Neutrophil (primary cell): ENCODE measurements around the gene TPM4.
"Not testable (repeated sequence)": the region's sequence is repeated elsewhere in the genome, so short reads cannot be mapped to it uniquely, and the experiment has no call there.

Source experiments
- H3K27ac ChIP-seq: fragments of 200-600 bp; sonication (generic); 2 replicates; pipeline ENCODE4 v1.5.1; 2016; ENCODE audit warnings: mild to moderate bottlenecking, moderate library complexity
- H3K27me3 ChIP-seq: fragments of 200-600 bp; sonication (generic); 2 replicates; pipeline ENCODE4 v1.6.0; 2016; ENCODE audit warnings: mild to moderate bottlenecking
- H3K36me3 ChIP-seq: fragments of 200-600 bp; sonication (generic); 2 replicates; pipeline ENCODE4 v1.5.1; 2017
- H3K4me1 ChIP-seq, 2 experiments: fragments of 200-600 bp in 1 of 2; sonication (generic) in 1 of 2; 1 replicate in 1 of 2; 2 replicates in 1 of 2; pipeline versions ENCODE4 v1.5.1 to v1.6.1; 2013 to 2016; ENCODE audit warnings: low read depth in 1 of 2, low read length in 1 of 2, mild to moderate bottlenecking in 1 of 2, moderate library complexity in 1 of 2; ENCODE audit not compliant: control insufficient read depth in 1 of 2, insufficient read depth in 1 of 2
- H3K4me3 ChIP-seq, 2 experiments: fragments of 200-600 bp in 1 of 2; sonication (generic) in 1 of 2; 1 replicate in 1 of 2; 2 replicates in 1 of 2; pipeline ENCODE4 v1.5.1; 2013 to 2016; ENCODE audit warnings: low read depth in 1 of 2, low read length in 1 of 2, mild to moderate bottlenecking in 1 of 2, moderate library complexity in 1 of 2
- H3K9me3 ChIP-seq: fragments of 200-600 bp; sonication (generic); 2 replicates; pipeline ENCODE4 v1.5.1; 2016
- CTCF ChIP-seq: fragments of 200-600 bp; sonication (generic); IDR thresholded peaks from 2 replicates; pipeline ENCODE4 v1.5.1; 2016; ENCODE audit warnings: antibody characterized with exemption

The TPM4 gene

GRCh38 chr19:16078759-16079707 lies 2.7 kb downstream of the TPM4 start:
- H3K4me1 ChIP-seq: peaks cover 49 to 56% of the 10 kb centered on the region in 2 experiments
- peaks cover 32% of the 10 kb centered on the region for H3K36me3 ChIP-seq
- peaks cover 15% of the 10 kb centered on the region for H3K27me3 ChIP-seq

GRCh38 chr19:16084067-16084685 lies 7.9 kb downstream of the TPM4 start:
- H3K4me1 ChIP-seq: peaks cover 62% of the 10 kb centered on the region in 2 experiments
- peak overlapping the region in 1 of 2 experiments; percentile 46 for H3K4me3 ChIP-seq
- H3K27me3 ChIP-seq: no peaks in the 10 kb centered on the region
- no peak for TF ChIP-seq CTCF
- H3K27ac ChIP-seq: peak overlapping the region; percentile 95
- no peaks in the 10 kb centered on the region for H3K9me3 ChIP-seq
- peaks cover 75% of the 10 kb centered on the region for H3K36me3 ChIP-seq

More at GRCh38 chr19:16078759-16079707, 2.7 kb downstream of the TPM4 start:
- TF ChIP-seq CTCF: no peak
- H3K4me3 ChIP-seq: peak overlapping the region; percentile 90 to 95
- no peaks in the 10 kb centered on the region for H3K9me3 ChIP-seq
- peak overlapping the region; percentile 90 for H3K27ac ChIP-seq

- no peak for TF ChIP-seq CTCF
Measured at GRCh38 chr19:16085115-16085514, 8.8 kb downstream of the TPM4 start.

GRCh38 chr19:16087404-16087803 lies 11.1 kb downstream of the TPM4 start:
- peak overlapping the region; percentile 95 for H3K27ac ChIP-seq
- H3K4me3 ChIP-seq, H3K9me3 ChIP-seq, H3K27me3 ChIP-seq: not testable (repeated sequence)
- peaks cover 44% of the 10 kb centered on the region in 2 experiments for H3K4me1 ChIP-seq
- peaks cover 91% of the 10 kb centered on the region for H3K36me3 ChIP-seq

More at GRCh38 chr19:16085115-16085514, 8.8 kb downstream of the TPM4 start:
- Histone ChIP-seq H3K4me1 (peaks cover 52% of the 10 kb centered on the region in 2 experiments), H3K36me3 (peaks cover 84% of the 10 kb centered on the region), H3K27me3 (no peaks in the 10 kb centered on the region), H3K9me3 (no peaks in the 10 kb centered on the region), H3K27ac (peak overlapping the region; percentile 95), H3K4me3 (peak overlapping the region in 1 of 2 experiments; percentile 46)

- Histone ChIP-seq H3K27me3 (no peaks in the 10 kb centered on the region), H3K36me3 (peaks cover 91% of the 10 kb centered on the region), H3K27ac (no peak overlapping the region), H3K4me1 (peaks cover 43% of the 10 kb centered on the region in 2 experiments), H3K9me3 (no peaks in the 10 kb centered on the region), H3K4me3 (no peak overlapping the region)
- TF ChIP-seq CTCF: no peak
Measured at GRCh38 chr19:16087940-16088339, 11.6 kb downstream of the TPM4 start.
